ENCODE measurements around the gene TRIO. TPM values are rescaled to one million over a fixed set of nuclear protein-coding genes. Genes with fewer than 3 reads are reported as not detected.

TRIO gene
- total RNA-seq, 1 experiment from 2014 or later: 211 TPM

GRCh38 chr5:14502294-14502690 lies 359.1 kb downstream of the TRIO start:
- H3K4me3 ChIP-seq (ENCODE audit: low read length): no peak overlapping the region
- intact Hi-C loops (cut with micrococcal nuclease): no loop called here
- H3K27ac ChIP-seq (ENCODE audit: low read length): no peak overlapping the region; the same call in 1 of the 2 replicates
- H3F3A ChIP-seq (ENCODE audit: low read length, unreplicated experiment): no peaks in the 10 kb centered on the region
- no peaks in the 10 kb centered on the region for H3K9me3 ChIP-seq (ENCODE audit: low read length)
- no peaks in the 10 kb centered on the region for H3K27me3 ChIP-seq (ENCODE audit: low read length)
- no peak for ATAC-seq
- H3K4me1 ChIP-seq (ENCODE audit: insufficient read depth, low read length): no peaks in the 10 kb centered on the region
- no peak overlapping the region for H3K4me2 ChIP-seq (ENCODE audit: low read length)
- no peak overlapping the region for H2AFZ ChIP-seq (ENCODE audit: low read length)
- no peak for DNase-seq
- TF ChIP-seq EZH2phosphoT487 (IDR thresholded peaks at IDR 0.05; ENCODE audit: borderline replicate concordance, low read length): no peak
- TF ChIP-seq EZH2 (IDR thresholded peaks at IDR 0.05; ENCODE audit: low read length, unreplicated experiment): no peak
- no peak for TF ChIP-seq CTCF (conservative IDR thresholded peaks at IDR 0.05; ENCODE audit: low read depth, low read length)
- ChIA-PET CTCF (no interaction called here), POLR2A (ENCODE audit: unreplicated experiment) (no interaction called here)
- no peaks in the 10 kb centered on the region for H3K79me2 ChIP-seq (ENCODE audit: low read length)
- no peak overlapping the region for H3K9ac ChIP-seq (ENCODE audit: low read length)
- no peaks in the 10 kb centered on the region for H3K9me2 ChIP-seq (replicated peaks; ENCODE audit: low read length)
- no peaks in the 10 kb centered on the region for H4K20me1 ChIP-seq (ENCODE audit: low read length)
- no TSS peak for BruUV-seq (replicated peaks)
- H3K36me3 ChIP-seq (ENCODE audit: low read depth, low read length): peaks cover 79% of the 10 kb centered on the region

- DNase-seq: no peak
- ChIA-PET POLR2A (ENCODE audit: unreplicated experiment) (no interaction called here), CTCF (no interaction called here)
- no peak overlapping the region for H3K4me2 ChIP-seq (ENCODE audit: low read length)
- H3K27me3 ChIP-seq (ENCODE audit: low read length): no peaks in the 10 kb centered on the region
- H3K4me1 ChIP-seq (ENCODE audit: insufficient read depth, low read length): no peaks in the 10 kb centered on the region
- peaks cover 77% of the 10 kb centered on the region for H3K36me3 ChIP-seq (ENCODE audit: low read depth, low read length)
- no peaks in the 10 kb centered on the region for H4K20me1 ChIP-seq (ENCODE audit: low read length)
- intact Hi-C loops (cut with micrococcal nuclease): no loop called here
- no peak overlapping the region for H3K9ac ChIP-seq (ENCODE audit: low read length)
- H3K9me3 ChIP-seq (ENCODE audit: low read length): no peaks in the 10 kb centered on the region
- no peak overlapping the region for H3K4me3 ChIP-seq (ENCODE audit: low read length)
- no peak overlapping the region for H3K27ac ChIP-seq (ENCODE audit: low read length)
- BruUV-seq (replicated peaks): no TSS peak
- TF ChIP-seq EZH2 (IDR thresholded peaks at IDR 0.05; ENCODE audit: low read length, unreplicated experiment): no peak
- no peak overlapping the region for H2AFZ ChIP-seq (ENCODE audit: low read length)
- H3K9me2 ChIP-seq (replicated peaks; ENCODE audit: low read length): no peaks in the 10 kb centered on the region
- no peak for ATAC-seq
- no peaks in the 10 kb centered on the region for H3K79me2 ChIP-seq (ENCODE audit: low read length)
- H3F3A ChIP-seq (ENCODE audit: low read length, unreplicated experiment): no peaks in the 10 kb centered on the region
Measured at GRCh38 chr5:14503017-14503680, 360.0 kb downstream of the TRIO start.

- ChIA-PET POLR2A (ENCODE audit: unreplicated experiment) (no interaction called here), CTCF (no interaction called here)
- BruUV-seq (replicated peaks): no TSS peak
- H3K4me2 ChIP-seq (ENCODE audit: low read length): no peak overlapping the region
- no peaks in the 10 kb centered on the region for H3K9me2 ChIP-seq (replicated peaks; ENCODE audit: low read length)
- no peak for ATAC-seq
- intact Hi-C loops (cut with micrococcal nuclease): no loop called here
- H3F3A ChIP-seq (ENCODE audit: low read length, unreplicated experiment): no peaks in the 10 kb centered on the region
- peaks cover 76% of the 10 kb centered on the region for H3K36me3 ChIP-seq (ENCODE audit: low read depth, low read length)
- no peak overlapping the region for H3K4me3 ChIP-seq (ENCODE audit: low read length)
- no peak overlapping the region for H3K9ac ChIP-seq (ENCODE audit: low read length)
- H3K79me2 ChIP-seq (ENCODE audit: low read length): no peaks in the 10 kb centered on the region
- H4K20me1 ChIP-seq (ENCODE audit: low read length): no peaks in the 10 kb centered on the region
- H3K27ac ChIP-seq (ENCODE audit: low read length): no peak overlapping the region
- no peak for DNase-seq
- no peaks in the 10 kb centered on the region for H3K27me3 ChIP-seq (ENCODE audit: low read length)
- H3K4me1 ChIP-seq (ENCODE audit: insufficient read depth, low read length): no peaks in the 10 kb centered on the region
- H3K9me3 ChIP-seq (ENCODE audit: low read length): no peaks in the 10 kb centered on the region
- no peak for TF ChIP-seq EZH2 (IDR thresholded peaks at IDR 0.05; ENCODE audit: low read length, unreplicated experiment)
- no peak for TF ChIP-seq CTCF (conservative IDR thresholded peaks at IDR 0.05; ENCODE audit: low read depth, low read length)
- no peak for TF ChIP-seq EZH2phosphoT487 (IDR thresholded peaks at IDR 0.05; ENCODE audit: borderline replicate concordance, low read length)
- no peak overlapping the region for H2AFZ ChIP-seq (ENCODE audit: low read length)
Measured at GRCh38 chr5:14503681-14504331, 360.7 kb downstream of the TRIO start.
